A549 (cell line): ENCODE data around the gene DLG2. TPM values are rescaled to one million over a fixed set of nuclear protein-coding genes. Genes with fewer than 3 reads are reported as not detected.

Experiments
- ATAC-seq, 2 experiments: fragments of 200-7000 bp in 1 of 2; fragments of >200 bp in 1 of 2; cut with Nextera tagmentation in 1 of 2; cut with Tn5 transposase in 1 of 2; 3 replicates each; pipeline versions ENCODE4 v1.8.0 to v1.9.1; 2018 to 2020; ENCODE audit warnings: mild to moderate bottlenecking in 1 of 2, moderate library complexity in 1 of 2
- CTCF ChIA-PET: fragments of 300-600 bp; sonication (Branson Sonifier 250); formaldehyde crosslinking; extraction: SDS; loops from one replicate; lab custom pipeline; 2021; ENCODE audit warnings: antibody characterized with exemption, inconsistent platforms; lab: Yijun Ruan, JAX
- POLR2A ChIA-PET: fragments of 350-600 bp; formaldehyde crosslinking; extraction: SDS; loops from one replicate; lab custom pipeline; 2021; ENCODE audit warnings: antibody characterized with exemption, inconsistent platforms; lab: Yijun Ruan, JAX
- DNase-seq, 2 experiments: peaks; one replicate each; pipeline versions ENCODE4 v3.0.0 to v3.0.0-alpha.2; 2011 to 2016; ENCODE audit warnings: low read depth in 1 of 2, low spot score in 1 of 2
- FAIRE-seq: peaks from 2 replicates; lab custom pipeline; 2011; peaks lifted over from hg19 to GRCh38; lab: Jason Lieb, UNC
- H3K27ac ChIP-seq, 2 experiments: fragments of >200 bp; sonication (Bioruptor Twin); formaldehyde crosslinking; 3 replicates each; pipeline ENCODE4 v1.5.1; 2016 to 2017
- H3K4me1 ChIP-seq: fragments of >200 bp; sonication (Bioruptor Twin); formaldehyde crosslinking; 3 replicates; pipeline ENCODE4 v1.6.1; 2016
- H3K4me2 ChIP-seq: fragments of >200 bp; sonication (Bioruptor Twin); formaldehyde crosslinking; 3 replicates; pipeline ENCODE4 v1.6.1; 2016
- H3K4me3 ChIP-seq: fragments of >200 bp; sonication (Bioruptor Twin); formaldehyde crosslinking; 3 replicates; pipeline ENCODE4 v1.5.1; 2016
- H3K9me3 ChIP-seq: fragments of >200 bp; sonication (Bioruptor Twin); formaldehyde crosslinking; 3 replicates; pipeline ENCODE4 v1.6.1; 2016
- CBX2 ChIP-seq: fragments of 200-600 bp; sonication (generic); IDR thresholded peaks from 2 replicates; pipeline ENCODE4 v1.6.1; 2016; ENCODE audit warnings: low read depth, mild to moderate bottlenecking, borderline replicate concordance
- CBX8 ChIP-seq: fragments of 200-600 bp; sonication (generic); IDR thresholded peaks from 2 replicates; pipeline ENCODE4 v1.6.1; 2016
- CEBPB ChIP-seq, 2 experiments: fragments of >200 bp in 1 of 2; sonication (Bioruptor Twin) in 1 of 2; formaldehyde crosslinking in 1 of 2; IDR thresholded peaks; 2 replicates each; pipeline ENCODE4 v1.6.1; 2012 to 2016
- CHD2 ChIP-seq: fragments of 150-350 bp; IDR thresholded peaks from 2 replicates; pipeline ENCODE4 v1.6.1; 2014; ENCODE audit warnings: low read length; ENCODE audit not compliant: partially characterized antibody
- CHD4 ChIP-seq: fragments of 200-600 bp; sonication (generic); IDR thresholded peaks from 2 replicates; pipeline ENCODE4 v1.6.1; 2016; ENCODE audit warnings: antibody characterized with exemption, mild to moderate bottlenecking, borderline replicate concordance
- CTCF ChIP-seq: fragments of >200 bp; sonication (Bioruptor Twin); formaldehyde crosslinking; IDR thresholded peaks from 3 replicates; pipeline ENCODE4 v1.5.1; 2016
- E2F6 ChIP-seq: IDR thresholded peaks from 2 replicates; pipeline ENCODE4 v1.6.1; 2012; ENCODE audit warnings: low read depth, borderline replicate concordance
- EHF ChIP-seq: fragments of 250-450 bp; sonication (Bioruptor Pico); IDR thresholded peaks from 2 replicates; pipeline ENCODE4 v1.5.0; 2020; ENCODE audit warnings: mild to moderate bottlenecking
- EP300 ChIP-seq, 2 experiments: fragments of >200 bp; sonication (Bioruptor Twin); formaldehyde crosslinking; IDR thresholded peaks; 2 replicates in 1 of 2; 3 replicates in 1 of 2; pipeline ENCODE4 v1.6.1; 2016 to 2017
- FOSL2 ChIP-seq, 2 experiments: fragments of 450-650 bp in 1 of 2; fragments of >200 bp in 1 of 2; sonication (Bioruptor Twin) in 1 of 2; formaldehyde crosslinking; IDR thresholded peaks; 2 replicates each; pipeline versions ENCODE4 v1.5.0 to v1.6.1; 2016 to 2020; ENCODE audit warnings: mild to moderate bottlenecking in 1 of 2, moderate library complexity in 1 of 2
- HDAC2 ChIP-seq: fragments of 200-600 bp; sonication (generic); IDR thresholded peaks from 2 replicates; pipeline ENCODE4 v1.6.1; 2016
- HES2 ChIP-seq: fragments of >200 bp; sonication (Bioruptor Twin); formaldehyde crosslinking; IDR thresholded peaks from 2 replicates; pipeline ENCODE4 v1.6.1; 2016
- HEYL ChIP-seq: fragments of 250-450 bp; sonication (Bioruptor Pico); IDR thresholded peaks from 2 replicates; pipeline ENCODE4 v1.8.0; 2021; ENCODE audit warnings: mild to moderate bottlenecking, moderate library complexity
- HMGXB4 ChIP-seq: fragments of 250-450 bp; sonication (Bioruptor Pico); IDR thresholded peaks from 2 replicates; pipeline ENCODE4 v1.5.0; 2021; ENCODE audit warnings: mild to moderate bottlenecking, moderate library complexity, borderline replicate concordance
- HOXB5 ChIP-seq: fragments of 250-450 bp; sonication (Bioruptor Pico); IDR thresholded peaks from 2 replicates; pipeline ENCODE4 v1.5.0; 2020; ENCODE audit warnings: mild to moderate bottlenecking, moderate library complexity
- JUN ChIP-seq, 2 experiments: fragments of >200 bp; sonication (Bioruptor Twin); formaldehyde crosslinking; IDR thresholded peaks; 2 replicates in 1 of 2; 3 replicates in 1 of 2; pipeline ENCODE4 v1.6.1; 2016 to 2017
- JUNB ChIP-seq: fragments of >200 bp; sonication (Bioruptor Twin); formaldehyde crosslinking; IDR thresholded peaks from 2 replicates; pipeline ENCODE4 v1.6.1; 2016
- KDM5A ChIP-seq: fragments of 200-600 bp; sonication (generic); IDR thresholded peaks from 2 replicates; pipeline ENCODE4 v1.6.1; 2016; ENCODE audit warnings: antibody characterized with exemption, mild to moderate bottlenecking
- MAZ ChIP-seq: fragments of 150-350 bp; IDR thresholded peaks from 2 replicates; pipeline ENCODE4 v1.6.1; 2014; ENCODE audit warnings: antibody characterized with exemption, low read depth, low read length, borderline replicate concordance
- MYC ChIP-seq: IDR thresholded peaks from 2 replicates; pipeline ENCODE4 v1.6.1; 2012; ENCODE audit warnings: mild to moderate bottlenecking, inconsistent platforms, low read length, improper control_type of control experiment, borderline replicate concordance
- POLR2A ChIP-seq: IDR thresholded peaks from 2 replicates; pipeline ENCODE4 v1.6.1; 2012; ENCODE audit warnings: mild to moderate bottlenecking, low read length
- POLR2AphosphoS2 ChIP-seq: conservative IDR thresholded peaks from 2 replicates; pipeline ENCODE4 v1.6.1; 2012; ENCODE audit warnings: low read length, improper control_type of control experiment, inconsistent platforms
- RCOR1 ChIP-seq: fragments of 150-350 bp; IDR thresholded peaks from 2 replicates; pipeline ENCODE4 v1.6.1; 2014; ENCODE audit warnings: antibody characterized with exemption, low read length, low read depth
- TP53 ChIP-seq: fragments of 250-450 bp; sonication (Bioruptor Pico); IDR thresholded peaks from 2 replicates; pipeline ENCODE4 v1.5.0; 2021; ENCODE audit warnings: mild to moderate bottlenecking, moderate library complexity
- USF2 ChIP-seq: fragments of 450-650 bp; IDR thresholded peaks from 2 replicates; pipeline ENCODE4 v1.6.1; 2014; ENCODE audit warnings: antibody characterized with exemption
- WGBS: methylation state at CpG from one replicate; pipeline ENCODE4 v1.1.6; 2017; ENCODE audit errors: missing lambda C conversion rate; 5-methylcytosine and 5-hydroxymethylcytosine counted together
- polyA plus RNA-seq, 4 experiments: library from polyadenylated mRNA; depleted of rRNA in 3 of 4; stranded (reverse); fragments of >200 nt; fragmentation: RNase III in 1 of 4; extraction: RNeasy Plus Mini Kit Qiagen cat#74134 plus additional on column Dnase treatment in 1 of 4; gene quantifications; 2 replicates in 3 of 4; 3 replicates in 1 of 4; pipeline ENCODE4 v1.2.3, GENCODE V29; 2011 to 2017

DLG2 gene
- polyA plus RNA-seq, 2 of the 4 experiments (the other 2 are of a cell fraction) = 0.26 to 0.79 TPM

GRCh38 chr11:84552791-84553190 is 1074.4 kb downstream of the DLG2 start:
- no peak for ATAC-seq
- no peaks in the 10 kb centered on the region for H3K9me3 ChIP-seq
- CTCF ChIA-PET = no interaction called here
- TF ChIP-seq MYC (no peak), USF2 (no peak), JUNB (no peak), KDM5A (no peak), CHD2 (no peak), RCOR1 (no peak), HES2 (no peak), CBX8 (no peak), CTCF (no peak), CBX2 (no peak), JUN (IDR thresholded peaks at IDR 0.05) (no peak), EP300 (IDR thresholded peaks at IDR 0.05) (no peak)
- TF ChIP-seq, all 56 proteins: peak for 0
- WGBS = 76% methylated on average over 2 of the region's 2 CpGs
- DNase-seq (no peak), FAIRE-seq (no peak)
- H3K4me2 ChIP-seq = no peak overlapping the region
- no peak overlapping the region for H3K27ac ChIP-seq
- H3K4me3 ChIP-seq = no peak overlapping the region
- H3K4me1 ChIP-seq = no peaks in the 10 kb centered on the region
- POLR2A ChIA-PET = no interaction called here

GRCh38 chr11:84549217-84549616 is 1077.9 kb downstream of the DLG2 start:
- H3K4me3 ChIP-seq = no peak overlapping the region
- ChIA-PET CTCF (interaction anchor here (0.7 to 3.8 kb wide), 3 partner anchors 10 to 1217 kb away, joined by 3 to 19 read pairs (median 5); no protein-coding TSS in a partner anchor), POLR2A (no interaction called here)
- H3K9me3 ChIP-seq = no peaks in the 10 kb centered on the region
- TF ChIP-seq CHD4 = no peak
- no peak for TF ChIP-seq CEBPB (IDR thresholded peaks at IDR 0.05)
- TF ChIP-seq CBX2 = no peak
- no peak for TF ChIP-seq MAZ
- no peak for TF ChIP-seq EHF (CRISPR knock-in tag)
- TF ChIP-seq HDAC2 = no peak
- no peak for TF ChIP-seq USF2
- no peak for TF ChIP-seq HES2
- TF ChIP-seq E2F6 = no peak
- TF ChIP-seq TP53 (CRISPR knock-in tag) = no peak
- no peak for TF ChIP-seq HOXB5 (CRISPR knock-in tag)
- no peak for TF ChIP-seq HMGXB4 (CRISPR knock-in tag)
- no peak for TF ChIP-seq HEYL
- no peak for TF ChIP-seq FOSL2 (IDR thresholded peaks at IDR 0.05)
- no peak for TF ChIP-seq FOSL2 (CRISPR knock-in tag; IDR thresholded peaks at IDR 0.05)
- TF ChIP-seq POLR2A = no peak
- TF ChIP-seq POLR2AphosphoS2 = no peak
- no peaks in the 10 kb centered on the region for H3K4me1 ChIP-seq
- no peak for ATAC-seq
- H3K27ac ChIP-seq = no peak overlapping the region
- DNase-seq = no peak
- no peak overlapping the region for H3K4me2 ChIP-seq
- 42% methylated on average over 3 of the region's 3 CpGs for WGBS
- FAIRE-seq = no peak
